Neural cell (in vitro differentiated cells): ENCODE results near the gene EIF2AK2. TPM values are rescaled to one million over a fixed set of nuclear protein-coding genes. Genes with fewer than 3 reads are reported as not detected.

Experiments
- H2AFZ ChIP-seq: fragments of 200-600, 300-800 bp; sonication (generic), shearing (Covaris generic); 2 replicates; pipeline ENCODE4 v1.6.0; 2014; ENCODE audit warnings: low read depth, mild to moderate bottlenecking, antibody characterized with exemption, low read length, moderate library complexity
- H3F3A ChIP-seq: fragments of 200-600 bp; shearing (Covaris generic); 2 replicates; pipeline ENCODE4 v1.6.1; 2016; ENCODE audit warnings: mild to moderate bottlenecking, moderate library complexity, mixed read lengths, antibody characterized with exemption, low read length; ENCODE audit not compliant: insufficient read depth, poor library complexity, severe bottlenecking
- H3K27ac ChIP-seq: fragments of 200-600, 300-800 bp; sonication (generic), shearing (Covaris generic); 2 replicates; pipeline ENCODE4 v1.5.1; 2014; ENCODE audit warnings: mild to moderate bottlenecking, low read length, moderate library complexity
- H3K27me3 ChIP-seq: fragments of 300-800, 200-600 bp; sonication (generic), shearing (Covaris generic); 2 replicates; pipeline ENCODE4 v1.6.0; 2014; ENCODE audit warnings: mild to moderate bottlenecking, low read depth, low read length, moderate library complexity; ENCODE audit not compliant: insufficient read depth
- H3K36me3 ChIP-seq: fragments of 300-800, 200-600 bp; sonication (generic), shearing (Covaris generic); 2 replicates; pipeline ENCODE4 v1.5.1; 2014; ENCODE audit warnings: mild to moderate bottlenecking, antibody characterized with exemption, low read length, moderate library complexity; ENCODE audit not compliant: insufficient read depth
- H3K4me2 ChIP-seq: fragments of 300-800, 200-600 bp; sonication (generic), shearing (Covaris generic); 2 replicates; pipeline ENCODE4 v1.6.0; 2014; ENCODE audit warnings: mild to moderate bottlenecking, low read length
- H3K4me3 ChIP-seq: fragments of 300-800, 200-600 bp; sonication (generic), shearing (Covaris generic); 2 replicates; pipeline ENCODE4 v1.5.1; 2014; ENCODE audit warnings: mild to moderate bottlenecking, low read length, moderate library complexity
- H3K79me2 ChIP-seq: fragments of 200-600 bp; shearing (Covaris generic); replicated peaks from 2 replicates; pipeline ENCODE4 v1.6.0; 2014; ENCODE audit warnings: mild to moderate bottlenecking, low read length, moderate library complexity; ENCODE audit not compliant: insufficient read depth
- H3K9ac ChIP-seq: fragments of 300-800, 200-600 bp; sonication (generic), shearing (Covaris generic); 2 replicates; pipeline ENCODE4 v1.6.1; 2016; ENCODE audit warnings: mild to moderate bottlenecking, low read length, mixed read lengths
- H3K9me2 ChIP-seq: fragments of 200-600 bp; shearing (Covaris generic); 2 replicates; pipeline ENCODE4 v1.6.1; 2016; ENCODE audit warnings: mild to moderate bottlenecking, low read length, mixed read lengths; ENCODE audit not compliant: insufficient read depth
- H3K9me3 ChIP-seq: fragments of 200-600, 300-800 bp; sonication (generic), shearing (Covaris generic); 2 replicates; pipeline ENCODE4 v1.6.1; 2016; ENCODE audit warnings: mild to moderate bottlenecking, mixed run types, low read length, moderate library complexity, mixed read lengths
- H4K20me1 ChIP-seq: fragments of 200-600 bp; shearing (Covaris generic); 2 replicates; pipeline ENCODE4 v1.6.1; 2016; ENCODE audit warnings: mild to moderate bottlenecking, mixed run types; ENCODE audit not compliant: insufficient read depth
- CTCF ChIP-seq: fragments of 450-650 bp; IDR thresholded peaks from 2 replicates; pipeline ENCODE4 v1.5.1; 2014; ENCODE audit warnings: antibody characterized with exemption, mild to moderate bottlenecking, moderate library complexity; ENCODE audit not compliant: poor library complexity, severe bottlenecking
- EP300 ChIP-seq: fragments of 450-650 bp; conservative IDR thresholded peaks from 2 replicates; pipeline ENCODE4 v1.6.1; 2014; ENCODE audit warnings: antibody characterized with exemption, mild to moderate bottlenecking, moderate library complexity; ENCODE audit not compliant: poor library complexity, severe bottlenecking
- EZH2 ChIP-seq: fragments of 200-600, 300-800 bp; shearing (Covaris generic), sonication (generic); IDR thresholded peaks from 2 replicates; pipeline ENCODE4 v1.6.1; 2014; ENCODE audit warnings: antibody characterized with exemption, low read length, borderline replicate concordance, mild to moderate bottlenecking; ENCODE audit not compliant: insufficient read depth, poor library complexity, severe bottlenecking
- MXI1 ChIP-seq: fragments of 450-650 bp; conservative IDR thresholded peaks from 2 replicates; pipeline ENCODE4 v1.6.1; 2014; ENCODE audit warnings: antibody characterized with exemption, mild to moderate bottlenecking; ENCODE audit not compliant: poor library complexity, severe bottlenecking
- POLR2AphosphoS5 ChIP-seq: IDR thresholded peaks from 2 replicates; pipeline ENCODE4 v1.6.1; 2012
- RAD21 ChIP-seq: fragments of 450-650 bp; conservative IDR thresholded peaks from 2 replicates; pipeline ENCODE4 v1.6.1; 2014; ENCODE audit warnings: antibody characterized with exemption, mild to moderate bottlenecking, moderate library complexity
- REST ChIP-seq: IDR thresholded peaks from 2 replicates; pipeline ENCODE4 v1.6.1; 2012; ENCODE audit warnings: borderline replicate concordance
- SMC3 ChIP-seq: fragments of 450-650 bp; conservative IDR thresholded peaks from 2 replicates; pipeline ENCODE4 v1.6.1; 2014; ENCODE audit warnings: antibody characterized with exemption, mild to moderate bottlenecking, moderate library complexity; ENCODE audit not compliant: poor library complexity
- TAF1 ChIP-seq: IDR thresholded peaks from 2 replicates; pipeline ENCODE4 v1.6.1; 2012; ENCODE audit warnings: low read depth
- polyA plus RNA-seq: library from polyadenylated mRNA; depleted of rRNA; stranded (reverse); fragments of >200 nt; gene quantifications from 2 replicates; pipeline ENCODE4 v1.2.3, GENCODE V29; 2014

The EIF2AK2 gene
- polyA plus RNA-seq, 1 donor from 2014 or later = 2.5 TPM

- TF ChIP-seq SMC3 (no peak), POLR2AphosphoS5 (no peak), CTCF (no peak)
- H3K27ac ChIP-seq = peak overlapping the region; percentile 37
- H3K4me3 ChIP-seq = peak overlapping the region; percentile 76
- no peaks in the 10 kb centered on the region for H3K27me3 ChIP-seq
- H4K20me1 ChIP-seq = no peaks in the 10 kb centered on the region
- H3K9ac ChIP-seq = peak overlapping the region; percentile 81
- no peaks in the 10 kb centered on the region for H3K36me3 ChIP-seq
- H3K9me3 ChIP-seq = no peaks in the 10 kb centered on the region
- peak overlapping the region; percentile 86 for H2AFZ ChIP-seq
- H3F3A ChIP-seq = no peaks in the 10 kb centered on the region
- H3K4me2 ChIP-seq = peak overlapping the region; percentile 87
- H3K9me2 ChIP-seq = no peaks in the 10 kb centered on the region
- H3K79me2 ChIP-seq = peaks cover 15% of the 10 kb centered on the region
Measured at GRCh38 chr2:37084797-37085196, 72.0 kb downstream of the EIF2AK2 start.

GRCh38 chr2:37083873-37084794 is 72.6 kb downstream of the EIF2AK2 start, which contains the start of the genes GPATCH11 and HEATR5B:
GPATCH11 (plus strand) TSS chr2:37084518; CDS start chr2:37088382, 3,864 bp downstream.
HEATR5B (minus strand) TSS chr2:37084372; CDS start chr2:37083414, 958 bp downstream.
- H3K9ac ChIP-seq = peak within 1 kb of the TSS; percentile 81
- H2AFZ ChIP-seq = peak within 1 kb of the TSS; percentile 87
- no peaks in the 10 kb centered on the region for H3K9me2 ChIP-seq
- H3K27ac ChIP-seq = peak within 1 kb of the TSS; percentile 58
- peak within 1 kb of the TSS; percentile 76 for H3K4me3 ChIP-seq
- H3K36me3 ChIP-seq = no peaks in the 10 kb centered on the region
- H3F3A ChIP-seq = no peaks in the 10 kb centered on the region
- peaks cover 15% of the 10 kb centered on the region for H3K79me2 ChIP-seq
- peak; percentile 96 for TF ChIP-seq MXI1
- peak; percentile 75 for TF ChIP-seq POLR2AphosphoS5
- peak; percentile 32 for TF ChIP-seq RAD21
- peak; percentile 35 for TF ChIP-seq TAF1
- TF ChIP-seq CTCF = peak; percentile 14
- TF ChIP-seq REST = no peak
- no peak for TF ChIP-seq EZH2
- TF ChIP-seq EP300 = peak; percentile 49
- peak; percentile 41 for TF ChIP-seq SMC3
- H4K20me1 ChIP-seq = no peaks in the 10 kb centered on the region
- H3K4me2 ChIP-seq = peak within 1 kb of the TSS; percentile 87
- no peaks in the 10 kb centered on the region for H3K27me3 ChIP-seq
- H3K9me3 ChIP-seq = no peaks in the 10 kb centered on the region
